ENCODE measurements around the gene PRPF38A.
A peak's percentile ranks its signal among the peaks of the same experiment; 100 is the strongest.

PRPF38A gene

DNA sequence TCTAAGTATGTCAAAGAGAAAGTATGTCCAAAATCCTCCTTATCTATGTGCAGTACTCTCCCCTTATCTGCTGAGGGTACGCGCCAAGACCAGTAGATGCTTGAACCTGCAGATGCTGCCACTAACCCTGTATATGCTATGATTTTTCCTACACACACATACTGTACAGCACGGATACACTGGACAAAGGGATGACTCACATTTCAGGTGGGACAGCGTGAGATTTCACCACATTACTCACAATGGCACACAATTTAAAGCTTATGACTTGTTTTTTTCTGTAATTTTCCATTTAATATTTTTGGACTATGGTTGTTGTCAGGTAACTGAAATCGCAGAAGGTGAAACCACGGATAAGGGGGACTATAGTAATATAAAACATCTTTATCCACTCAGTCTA, 4.3 kb upstream of the PRPF38A start:
- no peak for DNase-seq

DNA sequence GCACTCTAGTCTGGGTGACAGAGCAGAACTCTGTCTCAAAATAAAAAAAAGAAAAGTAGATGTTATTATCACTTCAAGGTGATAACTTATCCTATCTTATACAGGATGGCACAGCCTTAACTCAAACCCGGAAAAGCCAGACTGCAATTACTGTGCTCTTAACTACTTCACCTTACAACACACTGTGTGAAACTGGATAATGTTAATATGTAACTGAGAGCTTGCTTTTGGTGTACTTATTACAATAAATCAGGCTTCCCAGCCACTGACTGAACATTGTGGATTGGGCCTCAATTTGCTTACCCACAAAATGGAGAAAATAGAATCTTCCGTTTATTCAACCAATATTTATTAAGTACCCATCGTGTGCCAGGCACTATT, 1.6 kb upstream of the PRPF38A start:
- no peak for DNase-seq

GRCh38 chr1:52403566-52404115, 761 bp upstream of the PRPF38A start:
- DNase-seq, result peak; percentile 51 to 65

DNA sequence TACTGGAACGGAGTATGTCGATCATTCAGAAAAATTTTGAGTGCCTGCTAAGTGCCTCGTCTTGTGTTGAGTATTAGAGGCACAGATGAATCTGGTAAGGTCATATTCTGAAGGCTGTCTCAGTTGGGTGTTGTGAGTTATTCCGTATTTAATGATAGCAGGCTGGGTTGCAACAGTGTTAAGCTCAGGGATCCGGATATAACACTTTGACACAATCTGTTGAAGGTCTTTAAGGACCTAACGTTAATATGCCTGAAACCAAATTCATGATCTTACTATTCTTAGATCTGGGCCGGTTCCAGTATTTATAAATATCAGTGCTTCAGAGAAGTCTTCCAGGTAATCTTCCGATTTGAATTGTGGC, 555 bp downstream of the PRPF38A start:
- DNase-seq, result no peak

- no peak for DNase-seq
These were observed 9.1 kb downstream of the PRPF38A start for GRCh38 chr1:52413410-52413989.

GRCh38 chr1:52414942-52415341, 10.5 kb downstream of the PRPF38A start:
- no peak for DNase-seq

GRCh38 chr1:52416811-52417210, 12.4 kb downstream of the PRPF38A start:
- DNase-seq, result no peak

DNA sequence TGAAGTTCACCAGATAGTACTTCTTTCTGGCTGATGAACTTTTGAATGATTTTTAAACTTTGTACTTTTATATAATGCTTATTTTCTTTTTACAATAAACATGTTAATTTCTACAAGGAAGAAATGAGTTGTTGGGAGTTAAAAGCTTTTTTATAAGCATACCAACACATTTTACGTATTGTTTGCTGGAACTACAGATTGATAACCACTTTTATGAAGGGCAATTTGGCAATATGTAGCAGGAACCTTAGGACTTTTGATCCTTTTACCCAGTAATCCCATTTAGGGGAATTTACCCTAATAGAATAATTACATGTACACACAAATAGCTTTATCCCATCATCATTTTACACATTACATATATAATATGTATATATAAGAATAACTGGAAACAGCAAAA, 16.3 kb downstream of the PRPF38A start:
- no peak for DNase-seq

DNA sequence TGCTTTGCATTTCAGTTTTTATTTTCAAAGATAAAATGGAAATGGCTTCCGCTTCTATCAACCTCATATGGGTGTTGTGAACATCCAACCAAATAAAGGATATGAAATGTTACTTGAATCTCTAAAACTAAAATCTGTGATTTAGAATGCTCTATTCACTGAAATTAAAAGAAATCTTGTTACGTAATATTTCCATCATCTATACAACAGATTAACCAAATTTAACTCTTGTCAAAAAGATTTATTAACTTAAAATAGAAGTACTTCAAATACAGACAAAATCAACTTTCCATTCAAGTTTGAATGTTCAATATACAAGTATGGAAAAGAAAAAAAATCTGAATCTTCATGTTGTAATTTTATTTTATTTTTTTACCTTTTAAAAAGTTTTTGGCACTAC, 18.7 kb downstream of the PRPF38A start:
- DNase-seq, result no peak

DNA sequence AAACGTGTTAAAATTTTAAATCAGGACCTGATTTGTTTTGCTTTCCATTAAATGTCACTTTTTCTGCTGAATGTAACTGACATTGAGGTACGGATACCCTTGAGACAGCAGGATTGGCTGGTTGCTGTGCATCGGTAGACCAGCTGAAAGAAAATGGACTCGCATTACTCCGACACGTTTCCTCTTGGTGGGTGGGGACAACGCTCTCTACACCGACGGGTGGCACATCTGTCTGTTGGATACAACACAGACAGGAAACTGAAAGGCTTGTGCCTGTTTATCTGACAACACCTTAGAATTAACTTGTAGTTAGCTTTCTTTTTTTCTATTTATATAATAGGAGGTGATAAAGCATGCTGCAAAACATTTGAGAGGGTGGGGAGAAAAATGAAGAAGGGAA, 19.4 kb downstream of the PRPF38A start:
- peak; percentile 47 to 64 for DNase-seq

- DNase-seq, result no peak
These were observed 19.8 kb downstream of the PRPF38A start for GRCh38 chr1:52424231-52424636.

- no peak for DNase-seq
These were observed 20.4 kb downstream of the PRPF38A start for GRCh38 chr1:52424813-52425212.

- DNase-seq, result no peak
These were observed 22.0 kb downstream of the PRPF38A start for GRCh38 chr1:52426371-52426770.

GRCh38 chr1:52427152-52427551, 22.8 kb downstream of the PRPF38A start:
- DNase-seq, result no peak

GRCh38 chr1:52432807-52433206, 28.4 kb downstream of the PRPF38A start:
- no peak for DNase-seq

DNA sequence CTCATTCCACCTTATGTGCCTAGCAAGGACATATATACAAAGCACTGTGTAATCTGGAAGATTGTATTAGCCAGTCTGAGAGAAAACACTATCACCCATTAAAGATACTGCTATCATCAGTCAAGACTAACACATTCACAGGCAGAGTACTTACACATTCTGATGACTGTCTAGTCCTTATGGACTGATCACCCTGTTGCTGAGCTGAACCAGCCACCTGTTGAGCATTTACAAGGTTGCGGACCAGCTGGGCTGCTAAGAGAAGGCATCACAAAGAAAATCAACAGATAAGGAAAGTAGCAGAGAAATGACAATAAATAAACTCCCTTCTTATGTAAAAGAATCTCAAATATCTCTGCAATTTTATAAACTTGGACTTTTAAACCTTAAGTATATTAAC, 30.8 kb downstream of the PRPF38A start:
- no peak for DNase-seq

GRCh38 chr1:52435650-52436049, 31.2 kb downstream of the PRPF38A start:
- DNase-seq, result no peak

- DNase-seq, result no peak
These were observed 32.4 kb downstream of the PRPF38A start for GRCh38 chr1:52436817-52437216.

DNA sequence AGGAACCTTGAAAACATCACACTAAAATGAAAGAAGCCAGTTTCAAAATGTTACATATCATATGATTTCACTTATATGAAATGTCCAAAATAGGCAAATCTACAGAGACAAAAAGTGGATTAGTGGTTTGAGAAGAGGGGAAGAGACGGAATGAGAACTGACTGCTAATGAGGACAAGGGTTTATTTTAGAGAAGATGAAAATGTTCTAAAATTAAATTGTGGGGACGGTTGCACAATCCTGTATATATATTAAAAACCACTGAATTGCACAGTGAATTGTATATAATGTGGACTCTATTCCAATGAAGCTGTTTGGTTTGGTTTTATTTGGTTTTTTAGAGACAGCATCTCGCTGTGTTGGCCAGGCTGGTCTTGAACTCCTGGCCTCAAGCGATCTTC, 35.6 kb downstream of the PRPF38A start:
- no peak for DNase-seq

DNA sequence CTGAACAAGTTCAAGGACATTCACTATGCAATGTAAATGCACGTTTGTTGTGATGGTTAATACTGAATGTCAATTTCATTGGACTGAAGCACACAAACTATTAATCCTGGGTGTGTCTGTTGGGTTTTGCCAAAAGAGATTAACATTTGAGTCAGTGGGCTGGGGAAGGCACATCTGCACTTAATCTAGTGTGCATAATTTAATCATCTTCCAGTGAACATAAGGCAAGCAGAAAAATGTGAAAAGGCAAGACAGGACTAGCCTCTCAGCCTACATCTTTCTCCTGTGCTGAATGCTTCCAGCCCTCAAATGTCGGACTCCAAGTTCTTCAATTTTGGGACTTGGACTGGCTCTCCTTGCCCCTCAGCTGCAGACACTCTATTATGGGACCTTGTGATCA, 40.1 kb downstream of the PRPF38A start:
- DNase-seq, result no peak

GRCh38 chr1:52454127-52454526, 49.7 kb downstream of the PRPF38A start:
- no peak for DNase-seq

DNA sequence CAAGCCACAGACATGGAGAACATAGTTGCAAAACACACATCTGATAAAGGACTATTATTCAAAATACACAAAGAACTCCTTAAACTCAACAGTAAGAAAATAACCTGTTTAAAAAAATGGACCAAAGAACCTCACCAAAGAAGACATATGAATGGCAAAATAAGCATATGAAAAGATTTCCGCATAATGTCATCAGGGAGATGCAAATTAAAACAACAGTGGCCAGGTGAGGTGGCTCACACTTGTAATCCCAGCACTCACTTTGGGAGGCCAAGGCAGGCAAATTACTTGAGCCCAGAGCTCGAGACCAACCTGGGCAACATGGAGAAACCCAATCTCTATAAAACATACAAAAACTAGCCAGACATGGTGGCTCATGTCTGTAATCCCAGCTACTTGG, 50.4 kb downstream of the PRPF38A start:
- no peak for DNase-seq

GRCh38 chr1:52455686-52456085, 51.3 kb downstream of the PRPF38A start:
- DNase-seq, result no peak

- DNase-seq, result no peak
These were observed 56.3 kb downstream of the PRPF38A start for GRCh38 chr1:52460694-52461093.

- no peak for DNase-seq
These were observed 57.4 kb downstream of the PRPF38A start for GRCh38 chr1:52461821-52462220.

- no peak for DNase-seq
These were observed 59.5 kb downstream of the PRPF38A start for GRCh38 chr1:52463891-52464290.

Measured in activated CD4-positive, alpha-beta T cell treated with anti-CD3 and anti-CD28 coated beads, Interleukin-2, amount 50 U/mL, for 48 hours (primary cell).